ENCODE data around the gene PRKCA. TPM values are rescaled to one million over a fixed set of nuclear protein-coding genes. Genes with fewer than 3 reads are reported as not detected.

PRKCA gene
- total RNA-seq, 1 experiment from 2014 or later: 22.6 TPM

DNA sequence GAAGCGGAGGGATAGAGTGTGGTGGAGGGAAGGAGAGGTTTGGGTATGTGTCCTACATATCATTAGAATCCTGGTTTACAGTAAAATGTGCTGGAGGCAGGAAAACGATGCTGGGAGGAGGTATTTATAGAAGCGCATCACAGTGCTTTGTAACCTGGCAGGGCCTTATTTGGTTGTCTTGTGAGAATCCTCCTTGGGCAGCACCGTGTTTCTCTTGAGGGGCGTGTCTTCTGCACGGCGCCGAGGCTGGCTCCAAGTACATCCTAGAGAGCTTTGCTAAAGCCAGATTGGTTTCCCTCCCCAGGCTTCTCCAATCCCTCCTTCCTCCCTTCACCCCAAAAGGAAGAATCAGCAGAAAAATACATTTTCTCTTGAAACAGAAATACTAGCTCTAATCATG is 556.9 kb downstream of the PRKCA start:
- CTCF ChIA-PET: no interaction called here
- no peak overlapping the region for H3K4me2 ChIP-seq (ENCODE audit: low read length)
- no peaks in the 10 kb centered on the region for H4K20me1 ChIP-seq (ENCODE audit: low read length)

DNA sequence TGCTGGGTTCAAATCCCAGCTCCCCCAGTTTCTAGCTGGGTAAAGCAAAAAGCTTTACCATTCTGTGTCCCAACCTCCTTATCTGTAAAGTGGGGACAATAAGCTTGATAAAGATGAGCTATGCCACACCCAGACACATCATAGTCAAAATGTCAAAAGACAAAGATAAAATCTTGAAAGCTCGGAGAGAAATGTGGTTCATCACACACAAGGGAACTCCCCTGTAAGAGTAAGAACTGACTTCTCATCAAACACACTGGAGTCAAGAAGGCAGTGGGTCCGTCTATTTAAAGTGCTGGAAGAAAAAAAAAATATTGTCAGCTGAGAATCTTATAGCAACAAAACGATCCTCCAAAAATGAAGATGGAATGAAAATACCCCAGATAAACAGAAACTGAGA is 557.8 kb downstream of the PRKCA start:
- no peaks in the 10 kb centered on the region for H3K9me3 ChIP-seq (ENCODE audit: low read length)
- H3K36me3 ChIP-seq (ENCODE audit: low read depth, low read length): no peaks in the 10 kb centered on the region
- CTCF ChIA-PET: no interaction called here
- DNase-seq (no peak), ATAC-seq (no peak)
- H3F3A ChIP-seq (ENCODE audit: low read length, unreplicated experiment): no peaks in the 10 kb centered on the region
- H3K27ac ChIP-seq (ENCODE audit: low read length): no peak overlapping the region
- H3K4me3 ChIP-seq (ENCODE audit: low read length): no peak overlapping the region
- POLR2A ChIA-PET (ENCODE audit: unreplicated experiment): no interaction called here
- intact Hi-C loops (cut with micrococcal nuclease): no loop called here
- TF ChIP-seq, protein P1, sequence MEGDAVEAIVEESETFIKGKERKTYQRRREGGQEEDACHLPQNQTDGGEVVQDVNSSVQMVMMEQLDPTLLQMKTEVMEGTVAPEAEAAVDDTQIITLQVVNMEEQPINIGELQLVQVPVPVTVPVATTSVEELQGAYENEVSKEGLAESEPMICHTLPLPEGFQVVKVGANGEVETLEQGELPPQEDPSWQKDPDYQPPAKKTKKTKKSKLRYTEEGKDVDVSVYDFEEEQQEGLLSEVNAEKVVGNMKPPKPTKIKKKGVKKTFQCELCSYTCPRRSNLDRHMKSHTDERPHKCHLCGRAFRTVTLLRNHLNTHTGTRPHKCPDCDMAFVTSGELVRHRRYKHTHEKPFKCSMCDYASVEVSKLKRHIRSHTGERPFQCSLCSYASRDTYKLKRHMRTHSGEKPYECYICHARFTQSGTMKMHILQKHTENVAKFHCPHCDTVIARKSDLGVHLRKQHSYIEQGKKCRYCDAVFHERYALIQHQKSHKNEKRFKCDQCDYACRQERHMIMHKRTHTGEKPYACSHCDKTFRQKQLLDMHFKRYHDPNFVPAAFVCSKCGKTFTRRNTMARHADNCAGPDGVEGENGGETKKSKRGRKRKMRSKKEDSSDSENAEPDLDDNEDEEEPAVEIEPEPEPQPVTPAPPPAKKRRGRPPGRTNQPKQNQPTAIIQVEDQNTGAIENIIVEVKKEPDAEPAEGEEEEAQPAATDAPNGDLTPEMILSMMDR (conservative IDR thresholded peaks at IDR 0.05; ENCODE audit: low read depth, low read length): no peak
- TF ChIP-seq EZH2phosphoT487 (IDR thresholded peaks at IDR 0.05; ENCODE audit: borderline replicate concordance, low read length) (no peak), EZH2 (IDR thresholded peaks at IDR 0.05; ENCODE audit: low read length, unreplicated experiment) (no peak)
- peaks cover 54% of the 10 kb centered on the region for H3K27me3 ChIP-seq (ENCODE audit: low read length)
- H3K4me2 ChIP-seq (ENCODE audit: low read length): no peak overlapping the region
- H3K4me1 ChIP-seq (ENCODE audit: insufficient read depth, low read length): no peaks in the 10 kb centered on the region
- H3K9ac ChIP-seq (ENCODE audit: low read length): no peak overlapping the region
- no peaks in the 10 kb centered on the region for H4K20me1 ChIP-seq (ENCODE audit: low read length)
- no peaks in the 10 kb centered on the region for H3K9me2 ChIP-seq (replicated peaks; ENCODE audit: low read length)
- BruUV-seq (replicated peaks): no TSS peak
- no peak overlapping the region for H2AFZ ChIP-seq (ENCODE audit: low read length)
- H3K79me2 ChIP-seq (ENCODE audit: low read length): no peaks in the 10 kb centered on the region

More for the DNA sequence above, 556.9 kb downstream of the PRKCA start:
- Histone ChIP-seq H3K4me3 (ENCODE audit: low read length) (no peak overlapping the region), H3K9me2 (replicated peaks; ENCODE audit: low read length) (no peaks in the 10 kb centered on the region), H3K9me3 (ENCODE audit: low read length) (no peaks in the 10 kb centered on the region), H3K4me1 (ENCODE audit: insufficient read depth, low read length) (no peaks in the 10 kb centered on the region), H3K79me2 (ENCODE audit: low read length) (no peaks in the 10 kb centered on the region), H2AFZ (ENCODE audit: low read length) (no peak overlapping the region), H3K27me3 (ENCODE audit: low read length) (peaks cover 48% of the 10 kb centered on the region), H3K9ac (ENCODE audit: low read length) (no peak overlapping the region), H3K27ac (ENCODE audit: low read length) (no peak overlapping the region), H3K36me3 (ENCODE audit: low read depth, low read length) (no peaks in the 10 kb centered on the region), H3F3A (ENCODE audit: low read length, unreplicated experiment) (no peaks in the 10 kb centered on the region)
- ATAC-seq (no peak), DNase-seq (no peak)
- BruUV-seq (replicated peaks): no TSS peak
- TF ChIP-seq, protein P1 (conservative IDR thresholded peaks at IDR 0.05; ENCODE audit: low read depth, low read length): no peak
- no peak for TF ChIP-seq EZH2phosphoT487 (IDR thresholded peaks at IDR 0.05; ENCODE audit: borderline replicate concordance, low read length)
- no peak for TF ChIP-seq EZH2 (IDR thresholded peaks at IDR 0.05; ENCODE audit: low read length, unreplicated experiment)
- intact Hi-C loops (cut with micrococcal nuclease): no loop called here
- POLR2A ChIA-PET (ENCODE audit: unreplicated experiment): no interaction called here

Small RNAs within 50 kb of the gene (microRNA-seq; reads per million reads assigned to microRNA genes)
- gene MIR634 (ENCODE audit: unreplicated experiment): not detected

Other genes with a start within 250 kb of the PRKCA start
- gene CEP112, start 110.5 kb upstream of the PRKCA start, total RNA-seq (2014; rRNA removed): 3.3 and 6.5 TPM in 2 replicates
- gene APOH, start 73.2 kb upstream of the PRKCA start, total RNA-seq (2014; rRNA removed): not detected in 2 replicates